Superior temporal gyrus (tissue), 1 donor: ENCODE results near the gene THBS2.
"Not testable (repeated sequence)": the region's sequence is repeated elsewhere in the genome, so short reads cannot be mapped to it uniquely, and the experiment has no call there.

Experiments
- DNase-seq: peaks from one replicate; pipeline ENCODE4 v3.0.0-alpha.2; 2016; ENCODE audit errors: extremely low spot score

The THBS2 gene

DNA sequence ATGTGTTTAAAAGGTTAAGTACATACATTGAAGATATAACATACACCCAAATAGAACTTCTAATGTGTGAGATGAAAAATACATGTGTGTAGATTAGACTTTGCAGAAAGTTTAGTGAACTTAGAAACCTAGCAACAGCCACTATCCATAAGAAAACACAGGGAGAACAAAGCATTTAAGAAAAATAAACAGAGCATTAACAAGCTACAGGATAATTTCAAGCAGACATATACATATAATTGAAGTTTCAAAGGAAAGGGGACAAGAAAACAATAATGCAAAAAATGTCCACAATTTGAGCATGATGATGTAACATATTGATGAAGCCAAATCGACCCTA, 18.2 kb upstream of the THBS2 start:
- DNase-seq, result no peak

GRCh38 chr6:169271158-169271876, 17.7 kb upstream of the THBS2 start:
- no peak for DNase-seq

- not testable (repeated sequence) for DNase-seq
Observed at GRCh38 chr6:169270077-169270380, 16.4 kb upstream of the THBS2 start.

- DNase-seq, result peak; percentile 21
Observed at GRCh38 chr6:169269180-169270076, 15.8 kb upstream of the THBS2 start.

GRCh38 chr6:169268276-169268675, 14.6 kb upstream of the THBS2 start:
- DNase-seq, result no peak

- DNase-seq, result no peak
Observed at GRCh38 chr6:169266746-169267591, 13.3 kb upstream of the THBS2 start.

GRCh38 chr6:169266261-169266660, 12.6 kb upstream of the THBS2 start:
- DNase-seq, result no peak

DNA sequence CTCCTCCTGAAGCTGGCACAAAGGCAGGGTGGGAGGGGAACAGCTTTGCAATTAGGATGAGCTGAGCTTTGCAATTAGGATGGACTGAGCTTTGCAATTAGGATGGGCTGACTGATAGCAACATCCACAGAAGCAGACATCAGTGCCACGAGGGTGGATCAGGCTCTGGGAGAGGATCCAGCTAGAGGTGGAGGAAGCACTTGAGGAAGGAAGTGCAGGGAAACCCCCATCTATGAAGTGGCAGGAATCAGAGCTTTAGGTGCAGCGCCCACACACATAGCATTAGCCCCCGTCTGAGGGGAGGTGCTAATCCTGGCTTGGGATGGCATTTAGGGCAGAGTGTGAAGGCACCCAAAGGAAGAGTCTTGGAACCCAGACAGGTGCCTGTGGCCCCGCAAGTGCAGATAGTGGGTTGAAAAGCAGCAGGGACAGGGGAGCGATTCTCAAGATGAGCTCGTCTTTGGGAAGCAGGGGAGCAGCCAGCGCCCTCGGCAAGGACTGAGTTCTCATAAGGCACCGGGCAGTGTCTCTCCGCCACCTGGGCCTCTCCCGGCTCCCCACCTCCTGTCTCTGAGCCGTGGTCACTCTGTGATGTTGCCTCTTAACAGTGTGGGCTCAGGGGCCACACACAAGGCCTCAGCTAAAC, 12.0 kb upstream of the THBS2 start:
- DNase-seq, result no peak

GRCh38 chr6:169263836-169264608, 10.4 kb upstream of the THBS2 start:
- DNase-seq, result peak; percentile 23

DNA sequence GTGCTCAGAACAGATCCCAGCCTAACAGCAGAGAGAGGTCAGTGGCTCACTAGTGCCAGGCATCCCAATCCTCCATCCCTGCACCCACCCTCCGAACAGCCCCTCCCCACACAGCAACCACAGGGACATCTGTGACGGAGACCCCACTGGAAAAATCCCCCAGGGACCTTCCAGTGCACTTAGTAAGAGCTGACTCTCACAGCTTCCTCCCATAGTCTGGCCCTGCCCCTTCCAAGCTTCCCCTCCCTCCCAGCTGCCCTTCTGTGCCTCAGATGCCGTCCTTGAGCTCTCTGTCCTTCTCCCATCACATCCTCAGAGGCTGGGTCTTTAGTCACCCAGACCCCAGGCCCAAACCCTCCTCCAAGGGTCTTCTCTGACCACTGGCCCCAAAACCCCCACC, 9.7 kb upstream of the THBS2 start:
- no peak for DNase-seq

- not testable (repeated sequence) for DNase-seq
Observed at GRCh38 chr6:169262602-169263001, 9.0 kb upstream of the THBS2 start.

DNA sequence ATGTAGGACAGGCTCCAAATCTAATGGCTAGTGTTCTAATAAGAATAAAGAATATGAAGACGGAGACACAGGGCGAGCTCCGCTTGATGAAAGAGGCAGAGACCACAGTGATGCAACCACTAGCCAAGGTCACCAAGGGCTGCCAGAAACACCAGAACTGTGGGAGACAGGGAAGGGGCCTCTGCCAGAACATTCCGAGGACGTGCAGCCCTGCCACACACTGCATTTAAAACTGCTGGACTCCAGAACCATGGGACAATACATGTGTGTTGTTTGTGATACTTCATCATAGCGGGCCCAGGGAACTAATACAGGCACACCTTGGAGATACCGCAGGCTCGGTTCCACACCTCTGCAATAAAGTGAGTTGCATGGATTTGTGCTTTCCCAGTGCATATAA, 2.9 kb upstream of the THBS2 start:
- no peak for DNase-seq

GRCh38 chr6:169256061-169256460, 2.4 kb upstream of the THBS2 start:
- DNase-seq, result no peak

GRCh38 chr6:169255643-169256042, 2.0 kb upstream of the THBS2 start:
- DNase-seq, result no peak

DNA sequence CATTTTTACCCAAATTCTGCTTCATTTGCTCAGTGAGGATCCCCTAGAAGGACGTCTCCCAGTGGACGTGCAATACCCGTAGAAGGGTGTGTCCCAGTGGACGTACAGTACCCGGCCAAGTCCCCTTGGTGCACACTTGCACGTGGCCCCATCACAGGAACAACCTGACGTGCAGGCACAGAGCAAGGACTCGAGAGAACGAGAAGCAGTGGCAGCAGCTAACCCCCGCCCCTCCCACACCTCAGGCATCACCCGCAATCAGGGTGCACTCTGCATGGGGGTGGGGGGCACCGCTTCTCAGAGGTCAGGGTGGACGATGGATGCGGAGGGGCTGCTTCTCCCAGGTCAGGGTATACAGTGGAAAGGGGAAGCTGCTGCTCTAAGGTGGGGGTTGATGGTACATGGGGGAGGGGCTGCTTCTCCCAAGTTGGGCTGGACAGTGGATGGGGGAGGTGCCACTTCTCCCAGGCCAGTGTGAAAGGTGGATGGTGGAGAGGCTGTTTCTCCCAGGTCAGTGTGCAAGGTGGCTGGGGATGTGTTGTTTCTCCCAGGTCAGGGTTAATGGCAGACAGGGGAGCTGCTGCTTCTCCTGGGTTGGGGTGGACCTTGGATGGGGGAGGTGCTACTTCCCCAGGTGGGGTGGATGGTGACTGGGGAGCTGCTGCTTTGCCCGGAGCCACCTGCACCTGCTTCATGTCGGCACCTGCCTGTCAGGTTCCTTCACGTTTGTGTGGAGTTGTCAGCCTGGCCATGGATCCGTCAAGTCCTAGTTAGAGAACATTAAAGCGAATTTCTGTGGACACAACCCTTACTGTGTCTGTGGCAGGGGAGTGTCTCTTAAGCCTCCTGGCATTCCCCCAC, 1.0 kb upstream of the THBS2 start:
- DNase-seq, result no peak

- DNase-seq, result peak; percentile 61
Observed at GRCh38 chr6:169252505-169253189, 999 bp downstream of the THBS2 start.

DNA sequence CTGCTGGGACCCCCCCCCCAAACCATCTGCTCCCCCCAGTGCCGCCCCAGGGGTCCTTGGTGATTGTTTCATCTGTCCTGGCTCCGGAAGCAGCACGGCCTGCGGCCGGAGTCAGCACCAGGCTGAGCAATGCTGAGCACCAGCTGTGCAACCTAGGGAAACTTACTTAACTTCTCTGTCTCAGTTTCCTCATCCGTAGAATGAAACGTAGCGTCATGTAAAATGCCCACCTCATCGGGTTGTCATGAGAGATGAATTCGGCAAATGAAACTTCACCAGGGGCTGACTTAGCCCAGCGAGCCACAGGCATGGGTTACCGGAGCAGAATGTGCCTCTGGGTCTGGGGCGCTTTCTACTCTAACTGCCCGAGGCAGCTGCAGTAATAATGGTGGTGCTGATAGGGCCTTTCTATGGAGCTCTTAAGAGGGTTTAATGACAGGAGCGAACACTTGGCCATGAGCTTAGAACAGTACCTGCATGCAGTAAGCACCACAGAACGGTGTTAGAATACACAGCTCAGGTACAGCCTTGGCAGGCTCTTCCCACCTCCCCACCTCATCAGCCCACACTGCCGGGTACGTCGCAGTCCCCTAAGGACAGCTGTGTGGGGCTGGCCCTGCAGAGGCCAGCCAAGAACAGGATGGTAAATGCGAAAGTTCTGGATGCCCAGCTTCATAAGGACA, 1.7 kb downstream of the THBS2 start:
- no peak for DNase-seq

GRCh38 chr6:169251371-169251802, 2.3 kb downstream of the THBS2 start:
- no peak for DNase-seq

GRCh38 chr6:169250660-169251059, 3.0 kb downstream of the THBS2 start:
- DNase-seq, result peak; percentile 92
